Measurements from ENCODE around the gene YOD1. TPM values are rescaled to one million over a fixed set of nuclear protein-coding genes. Genes with fewer than 3 reads are reported as not detected.

The YOD1 gene
- total RNA-seq, 1 experiment from 2014 or later: 16.2 TPM

- no peak for DNase-seq (ENCODE audit: low spot score)
Measured at GRCh38 chr1:207009182-207009850, 41.7 kb downstream of the YOD1 start.

GRCh38 chr1:207007352-207008033 is 43.5 kb downstream of the YOD1 start:
- DNase-seq (ENCODE audit: low spot score): peak; percentile 91

- no peak for DNase-seq (ENCODE audit: low spot score)
Measured at GRCh38 chr1:207006914-207007313, 44.1 kb downstream of the YOD1 start.

- DNase-seq (ENCODE audit: low spot score): peak; percentile 13
Measured at GRCh38 chr1:207006083-207006482, 44.9 kb downstream of the YOD1 start.

GRCh38 chr1:207004931-207005830 is 45.8 kb downstream of the YOD1 start:
- DNase-seq (ENCODE audit: low spot score): peak; percentile 95

- no peak for DNase-seq (ENCODE audit: low spot score)
Measured at GRCh38 chr1:207003210-207003609, 47.8 kb downstream of the YOD1 start.

- peak; percentile 95 for DNase-seq (ENCODE audit: low spot score)
Measured at GRCh38 chr1:207002724-207003146, 48.3 kb downstream of the YOD1 start.

- peak; percentile 85 for DNase-seq (ENCODE audit: low spot score)
Measured at GRCh38 chr1:207001492-207002245, 49.3 kb downstream of the YOD1 start.

- DNase-seq (ENCODE audit: low spot score): peak; percentile 76
Measured at GRCh38 chr1:207000651-207001291, 50.2 kb downstream of the YOD1 start.

- DNase-seq (ENCODE audit: low spot score): no peak
Measured at GRCh38 chr1:206998816-206999215, 52.2 kb downstream of the YOD1 start.

Other genes starting within 250 kb of the YOD1 start
- not detected in 2 replicates for gene IL20, start 185.6 kb downstream of the YOD1 start, total RNA-seq (2014; rRNA removed; shearing (Covaris generic))
- not detected in 2 replicates for gene IL24, start 153.8 kb downstream of the YOD1 start, total RNA-seq (2014; rRNA removed; shearing (Covaris generic))
- 0.08 and 3.2 TPM in 2 replicates for gene FCMR, start 129.3 kb downstream of the YOD1 start, total RNA-seq (2014; rRNA removed; shearing (Covaris generic))
- gene PIGR, start 104.7 kb downstream of the YOD1 start, total RNA-seq (2014; rRNA removed; shearing (Covaris generic)): 1.4 and 1.5 TPM in 2 replicates
- gene FCAMR, start 80.7 kb downstream of the YOD1 start, total RNA-seq (2014; rRNA removed; shearing (Covaris generic)): 0.03 and 0.18 TPM in 2 replicates
- 45.7 and 47.1 TPM in 2 replicates for gene C1orf116, start 18.5 kb downstream of the YOD1 start, total RNA-seq (2014; rRNA removed; shearing (Covaris generic))
- 11.6 and 13.9 TPM in 2 replicates for gene PFKFB2, start 2.1 kb upstream of the YOD1 start, total RNA-seq (2014; rRNA removed; shearing (Covaris generic))
- 8.4 and 13.7 TPM in 2 replicates for gene C4BPB, start 37.7 kb upstream of the YOD1 start, total RNA-seq (2014; rRNA removed; shearing (Covaris generic))
- 0.18 and 1.1 TPM in 2 replicates for gene C4BPA, start 53.0 kb upstream of the YOD1 start, total RNA-seq (2014; rRNA removed; shearing (Covaris generic))

All from HT-29 (cell line).